ENCODE results near the gene TTLL9. TPM values are rescaled to one million over a fixed set of nuclear protein-coding genes. Genes with fewer than 3 reads are reported as not detected.

Gene TTLL9
- total and polyA plus RNA-seq, 12 donors, result 0.13 to 0.88 (median 0.23) TPM; not detected in 5

- H3K9me3 ChIP-seq (replicated peaks in 1 of 3), result no peaks in the 10 kb centered on the region
- intact Hi-C loops (cut with DNase I), result no loop called here
- TF ChIP-seq POLR2A (IDR thresholded peaks at IDR 0.05) (no peak), CTCF (IDR thresholded peaks at IDR 0.05) (no peak)
- no peaks in the 10 kb centered on the region for H3K4me1 ChIP-seq (replicated peaks in 1 of 2)
- H3K27ac ChIP-seq, result no peak overlapping the region
- WGBS, 4 donors, result 67 to 100% (median 82%) methylated on average over 2 of the region's 2 CpGs
- H3K27me3 ChIP-seq, result peaks cover 16% of the 10 kb centered on the region
- H3K36me3 ChIP-seq (replicated peaks in 1 of 2), result no peaks in the 10 kb centered on the region
- no peak for DNase-seq
- H3K4me3 ChIP-seq, result no peak overlapping the region
Measured at GRCh38 chr20:31992086-31992485, 121.7 kb downstream of the TTLL9 start.

Small RNA genes lying within 50 kb of the gene (small RNA-seq; reads per million reads assigned to genes)
- 0 to 0.12 reads per million in 2 donors for gene RNU1-94P

Other genes starting within 250 kb of the TTLL9 start
- gene COX4I2, start 232.7 kb upstream of the TTLL9 start, total RNA-seq, result 1 to 10 TPM in 1 of 9 donors, not detected in 8; 1.6 TPM
- 10 to 100 TPM in 1 of 3 donors, 1 to 10 TPM in 1, under 1 TPM in 1; 0.26 to 12.9 (median 2.8) TPM for gene COX4I2, start 232.7 kb upstream of the TTLL9 start, polyA plus RNA-seq
- gene BCL2L1, start 147.8 kb upstream of the TTLL9 start, total RNA-seq, result 100 to 1,000 TPM in 2 of 9 donors, 10 to 100 TPM in 7; 42.9 to 143 (median 74.4) TPM
- 10 to 100 TPM; 40.2 to 67.9 (median 40.8) TPM for gene BCL2L1, start 147.8 kb upstream of the TTLL9 start, polyA plus RNA-seq
- 10 to 100 TPM in 1 of 9 donors, 1 to 10 TPM in 8; 2.1 to 22.6 (median 2.5) TPM for gene TPX2, start 131.3 kb upstream of the TTLL9 start, total RNA-seq
- gene TPX2, start 131.3 kb upstream of the TTLL9 start, polyA plus RNA-seq, result 1 to 10 TPM in 1 of 3 donors, under 1 TPM in 2; 0.40 to 3.7 (median 0.57) TPM
- 1 to 10 TPM in 1 of 9 donors, under 1 TPM in 1, not detected in 7; 0.11 to 1.5 TPM for gene MYLK2, start 51.3 kb upstream of the TTLL9 start, total RNA-seq
- under 1 TPM in 1 of 3 donors, not detected in 2; 0.27 TPM for gene MYLK2, start 51.3 kb upstream of the TTLL9 start, polyA plus RNA-seq
- 1 to 10 TPM in 7 of 9 donors, under 1 TPM in 2; 0.61 to 6.0 (median 1.4) TPM for gene FOXS1, start 25.0 kb upstream of the TTLL9 start, total RNA-seq
- gene FOXS1, start 25.0 kb upstream of the TTLL9 start, polyA plus RNA-seq, result 1 to 10 TPM in 2 of 3 donors, under 1 TPM in 1; 0.22 to 4.1 (median 2.7) TPM
- gene DUSP15, start 107 bp upstream of the TTLL9 start, total RNA-seq, result 10 to 100 TPM in 2 of 9 donors, 1 to 10 TPM in 7; 2.6 to 16.1 (median 5.7) TPM
- 10 to 100 TPM in 2 of 3 donors, 1 to 10 TPM in 1; 2.4 to 17.6 (median 16.2) TPM for gene DUSP15, start 107 bp upstream of the TTLL9 start, polyA plus RNA-seq
- 10 to 100 TPM in 7 of 9 donors, 1 to 10 TPM in 2; 5.1 to 27.5 (median 14.4) TPM for gene PDRG1, start 81.4 kb downstream of the TTLL9 start, total RNA-seq
- 10 to 100 TPM; 12.3 to 18.4 (median 14.0) TPM for gene PDRG1, start 81.4 kb downstream of the TTLL9 start, polyA plus RNA-seq
- under 1 TPM in 5 of 9 donors, not detected in 4; 0.04 to 0.56 (median 0.28) TPM for gene XKR7, start 97.5 kb downstream of the TTLL9 start, total RNA-seq
- gene XKR7, start 97.5 kb downstream of the TTLL9 start, polyA plus RNA-seq, result under 1 TPM; 0.07 to 0.49 (median 0.40) TPM
- 10 to 100 TPM in 1 of 9 donors, 1 to 10 TPM in 8; 3.8 to 28.2 (median 6.2) TPM for gene CCM2L, start 139.8 kb downstream of the TTLL9 start, total RNA-seq
- 10 to 100 TPM in 2 of 3 donors, 1 to 10 TPM in 1; 2.2 to 21.3 (median 11.4) TPM for gene CCM2L, start 139.8 kb downstream of the TTLL9 start, polyA plus RNA-seq
- 10 to 100 TPM in 7 of 9 donors, 1 to 10 TPM in 2; 3.7 to 49.8 (median 28.9) TPM for gene HCK, start 181.6 kb downstream of the TTLL9 start, total RNA-seq
- 10 to 100 TPM in 2 of 3 donors, 1 to 10 TPM in 1; 9.9 to 15.0 (median 10.0) TPM for gene HCK, start 181.6 kb downstream of the TTLL9 start, polyA plus RNA-seq
- gene TM9SF4, start 239.1 kb downstream of the TTLL9 start, total RNA-seq, result 10 to 100 TPM; 36.0 to 61.0 (median 47.9) TPM
- gene TM9SF4, start 239.1 kb downstream of the TTLL9 start, polyA plus RNA-seq, result 10 to 100 TPM; 23.2 to 47.3 (median 34.4) TPM

Measured in adrenal gland (tissue), 12 donors.